Keratinocyte (primary cell): ENCODE data around the gene BTNL3. TPM values are rescaled to one million over a fixed set of nuclear protein-coding genes. Genes with fewer than 3 reads are reported as not detected.

Experiments used
- DNase-seq: peaks from one replicate; pipeline ENCODE4 v3.0.0-alpha.2; 2011; ENCODE audit warnings: low read depth, missing footprints, low spot score
- FAIRE-seq: peaks from 2 replicates; lab custom pipeline; 2011; peaks lifted over from hg19 to GRCh38; lab: Jason Lieb, UNC
- H2AFZ ChIP-seq: 2 replicates; pipeline ENCODE4 v1.6.0; 2012; ENCODE audit warnings: low read length, control low read depth, inconsistent platforms; ENCODE audit not compliant: control insufficient read depth
- H3K27ac ChIP-seq: 2 replicates; pipeline ENCODE4 v1.5.1; 2011; ENCODE audit warnings: low read length; ENCODE audit not compliant: control insufficient read depth, insufficient read depth
- H3K27me3 ChIP-seq: 3 replicates; pipeline ENCODE4 v1.6.0; 2011; ENCODE audit warnings: low read length; ENCODE audit not compliant: control insufficient read depth, insufficient read depth; ENCODE audit errors: extremely low read depth
- H3K36me3 ChIP-seq, 2 experiments: 2 replicates in 1 of 2; 3 replicates in 1 of 2; pipeline ENCODE4 v1.5.1; 2011; ENCODE audit warnings: low read length in 2 of 2, mild to moderate bottlenecking in 1 of 2; ENCODE audit not compliant: control insufficient read depth in 2 of 2, insufficient read depth in 2 of 2; ENCODE audit errors: extremely low read depth in 1 of 2
- H3K4me1 ChIP-seq: 3 replicates; pipeline ENCODE4 v1.5.1; 2011; ENCODE audit warnings: low read length; ENCODE audit not compliant: control insufficient read depth, insufficient read depth; ENCODE audit errors: extremely low read depth
- H3K4me2 ChIP-seq: 3 replicates; pipeline ENCODE4 v1.6.0; 2011; ENCODE audit warnings: low read depth, low read length; ENCODE audit not compliant: control insufficient read depth, insufficient read depth; ENCODE audit errors: extremely low read depth
- H3K4me3 ChIP-seq, 3 experiments: fragments of 200-600 bp in 1 of 3; sonication (generic) in 1 of 3; 2 replicates in 2 of 3; 3 replicates in 1 of 3; pipeline ENCODE4 v1.5.1; 2011 to 2016; ENCODE audit warnings: low read length in 3 of 3, mild to moderate bottlenecking in 3 of 3, control low read depth in 2 of 3, inconsistent platforms in 1 of 3, low read depth in 1 of 3, mixed read lengths in 1 of 3, mixed run types in 1 of 3, moderate library complexity in 1 of 3; ENCODE audit not compliant: control insufficient read depth in 2 of 3, insufficient read depth in 2 of 3; ENCODE audit errors: extremely low read depth in 1 of 3
- H3K79me2 ChIP-seq: 2 replicates; pipeline ENCODE4 v1.6.0; 2012; ENCODE audit warnings: low read length; ENCODE audit not compliant: control insufficient read depth, insufficient read depth
- H3K9ac ChIP-seq: 3 replicates; pipeline ENCODE4 v1.6.0; 2011; ENCODE audit warnings: low read length; ENCODE audit not compliant: control insufficient read depth, insufficient read depth; ENCODE audit errors: extremely low read depth
- H3K9me1 ChIP-seq: 3 replicates; pipeline ENCODE4 v1.6.0; 2011; ENCODE audit warnings: low read length; ENCODE audit not compliant: control insufficient read depth, insufficient read depth; ENCODE audit errors: extremely low read depth
- H3K9me3 ChIP-seq: 2 replicates; pipeline ENCODE4 v1.5.1; 2012; ENCODE audit warnings: low read depth, low read length; ENCODE audit not compliant: control insufficient read depth
- H4K20me1 ChIP-seq: 3 replicates; pipeline ENCODE4 v1.6.0; 2011; ENCODE audit warnings: low read length; ENCODE audit not compliant: control insufficient read depth, insufficient read depth; ENCODE audit errors: extremely low read depth
- CTCF ChIP-seq, 3 experiments: IDR thresholded peaks in 1 of 3; conservative IDR thresholded peaks in 1 of 3; optimal IDR thresholded peaks in 1 of 3; 2 replicates in 2 of 3; 3 replicates in 1 of 3; pipeline versions ENCODE3 to v1.5.1; 2011; ENCODE audit warnings: low read length in 3 of 3, mild to moderate bottlenecking in 3 of 3, moderate library complexity in 2 of 3, control low read depth in 1 of 3, inconsistent platforms in 1 of 3; ENCODE audit not compliant: insufficient read depth in 2 of 3; ENCODE audit errors: extremely low read depth in 1 of 3
- EZH2 ChIP-seq: IDR thresholded peaks from one replicate; pipeline ENCODE4 v1.6.1; 2012; ENCODE audit warnings: inconsistent platforms, mild to moderate bottlenecking, low read length, moderate library complexity
- dilution Hi-C: fragments of 300-500 bp; cut with MboI; formaldehyde crosslinking; loops from one replicate; pipeline ENCODE4 v1.7.0; 2020; ENCODE audit warnings: low sequenced_read_pairs; ENCODE audit not compliant: extremely low pct_ligation_motif_present
- polyA plus RNA-seq, 5 experiments: library from polyadenylated mRNA; depleted of rRNA in 3 of 5; stranded (reverse) in 3 of 5; stranded (forward) in 1 of 5; unstranded in 1 of 5; fragments of >200 nt; gene quantifications; 1 replicate in 1 of 5; 2 replicates in 3 of 5; 3 replicates in 1 of 5; pipeline versions ENCODE4 v1.2.1 to v1.2.3, GENCODE V29; 2011 to 2012; ENCODE audit warnings: missing spikeins in 2 of 5, low read depth in 1 of 5, low replicate concordance in 1 of 5

BTNL3 gene
- polyA plus RNA-seq, 1 donor (not counting 4 experiments of a cell fraction or from before 2014, with no cell fraction given): not detected

- Histone ChIP-seq H2AFZ (no peak overlapping the region), H3K4me2 (no peak overlapping the region), H3K4me3 (no peak overlapping the region), H3K27me3 (peaks cover 11% of the 10 kb centered on the region), H3K36me3 (no peaks in the 10 kb centered on the region), H4K20me1 (no peaks in the 10 kb centered on the region), H3K9me1 (no peaks in the 10 kb centered on the region), H3K9ac (no peak overlapping the region), H3K9me3 (no peaks in the 10 kb centered on the region), H3K4me1 (no peaks in the 10 kb centered on the region), H3K27ac (no peak overlapping the region), H3K79me2 (no peaks in the 10 kb centered on the region)
- dilution Hi-C loops: no loop called here
- TF ChIP-seq CTCF (optimal IDR thresholded peaks at IDR 0.05 in 1 of 3, IDR thresholded peaks at IDR 0.05 in 1 of 3, conservative IDR thresholded peaks at IDR 0.05 in 1 of 3; ENCODE audit: extremely low read depth in 1 of 3, insufficient read depth in 2 of 3, low read length in 3 of 3): no peak
- DNase-seq: no peak
- no peak for FAIRE-seq
These were observed 54.1 kb downstream of the BTNL3 start for GRCh38 chr5:181042722-181043121.

- Histone ChIP-seq H3K4me2 (no peak overlapping the region), H3K36me3 (no peaks in the 10 kb centered on the region), H3K79me2 (no peaks in the 10 kb centered on the region), H3K4me1 (no peaks in the 10 kb centered on the region), H3K9me1 (no peaks in the 10 kb centered on the region), H3K27ac (no peak overlapping the region), H3K27me3 (peaks cover 11% of the 10 kb centered on the region), H3K9ac (no peak overlapping the region), H2AFZ (no peak overlapping the region), H4K20me1 (no peaks in the 10 kb centered on the region), H3K4me3 (no peak overlapping the region), H3K9me3 (no peaks in the 10 kb centered on the region)
- TF ChIP-seq EZH2 (no peak), CTCF (optimal IDR thresholded peaks at IDR 0.05 in 1 of 3, IDR thresholded peaks at IDR 0.05 in 1 of 3, conservative IDR thresholded peaks at IDR 0.05 in 1 of 3; ENCODE audit: extremely low read depth in 1 of 3, insufficient read depth in 2 of 3, low read length in 3 of 3) (peak in 1 of 3 experiments; percentile 22)
- DNase-seq (no peak), FAIRE-seq (no peak)
- dilution Hi-C loops: no loop called here
These were observed 54.8 kb downstream of the BTNL3 start for GRCh38 chr5:181043285-181044092.
